Measurements from ENCODE around the gene PCGF1. TPM values are rescaled to one million over a fixed set of nuclear protein-coding genes. Genes with fewer than 3 reads are reported as not detected.

Gene PCGF1
- total and polyA plus RNA-seq, 2 of the 13 experiments (the other 11 are each of a cell fraction or from before 2014, with no cell fraction given) = 20.4 to 22.6 TPM

DNA sequence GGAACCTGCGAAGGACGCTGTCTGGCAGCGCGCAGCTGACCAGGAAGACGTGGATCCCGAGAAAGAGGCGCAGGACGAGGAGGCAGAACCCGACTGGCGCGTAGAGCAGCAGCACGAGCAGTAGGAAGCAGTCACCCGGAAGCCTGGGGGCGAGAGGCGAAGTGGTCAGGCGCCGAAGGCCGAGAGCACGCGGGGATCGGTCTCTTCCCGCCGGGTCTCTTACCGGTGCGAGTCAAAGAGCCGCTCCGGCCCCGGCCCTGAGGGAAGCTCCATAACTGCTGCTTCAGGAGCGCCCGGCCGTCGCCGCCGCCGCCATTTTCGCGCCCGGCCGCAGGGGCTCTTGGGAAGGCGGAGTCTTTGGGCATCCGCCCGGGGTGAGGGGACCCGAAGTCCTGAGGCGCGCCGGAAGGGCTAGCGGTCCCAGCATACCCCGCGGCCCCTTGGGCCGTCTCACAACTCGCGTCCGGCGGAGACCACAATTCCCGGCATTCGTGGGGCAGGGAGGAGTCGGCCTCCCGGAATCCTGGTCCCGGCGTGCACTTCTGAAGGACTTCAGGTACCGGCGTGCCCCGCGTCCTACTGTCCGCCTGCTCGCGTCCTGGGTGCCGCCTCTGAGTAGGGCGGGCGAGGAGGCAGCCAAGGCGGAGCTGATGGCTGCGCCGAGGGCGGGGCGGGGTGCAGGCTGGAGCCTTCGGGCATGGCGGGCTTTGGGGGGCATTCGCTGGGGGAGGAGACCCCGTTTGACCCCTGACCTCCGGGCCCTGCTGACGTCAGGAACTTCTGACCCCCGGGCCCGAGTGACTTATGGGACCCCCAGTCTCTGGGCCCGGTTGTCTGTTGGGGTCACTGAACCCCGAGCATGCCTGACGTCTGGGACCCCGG is 22.1 kb upstream of the PCGF1 start, which contains the start of the genes AUP1 and HTRA2 (continued):
- TF ChIP-seq SOX6 (IDR thresholded peaks at IDR 0.05) (no peak), SOX6 (CRISPR knock-in tag; IDR thresholded peaks at IDR 0.05) (peak; percentile 82), YEATS2 (CRISPR knock-in tag; IDR thresholded peaks at IDR 0.05; ENCODE audit: borderline replicate concordance) (peak; percentile 92), ZNF674 (CRISPR knock-in tag; IDR thresholded peaks at IDR 0.05; ENCODE audit: low read depth) (no peak), ARNT (IDR thresholded peaks at IDR 0.05) (no peak), ZNF329 (CRISPR knock-in tag; IDR thresholded peaks at IDR 0.05; ENCODE audit: low read depth) (peak; percentile 69; the same call in 1 of the 2 replicates), FOXK2 (IDR thresholded peaks at IDR 0.05) (no peak), PHB2 (IDR thresholded peaks at IDR 0.05; ENCODE audit: partially characterized antibody) (no peak), ZNF17 (CRISPR knock-in tag; IDR thresholded peaks at IDR 0.05) (no peak; the same call in 1 of the 2 replicates), ZNF207 (IDR thresholded peaks at IDR 0.05; ENCODE audit: borderline replicate concordance) (no peak), ISX (CRISPR knock-in tag; conservative IDR thresholded peaks at IDR 0.05) (no peak), ZNF678 (CRISPR knock-in tag; IDR thresholded peaks at IDR 0.05) (peak; percentile 96; the same call in 1 of the 2 replicates), XRCC5 (optimal IDR thresholded peaks at IDR 0.05; ENCODE audit: low read length) (peak; percentile 84), TCF7L2 (IDR thresholded peaks at IDR 0.05; ENCODE audit: low read depth, low read length) (no peak), ZSCAN21 (CRISPR knock-in tag; IDR thresholded peaks at IDR 0.05; ENCODE audit: borderline replicate concordance) (peak; percentile 58), HNRNPH1 (optimal IDR thresholded peaks at IDR 0.05; ENCODE audit: low read depth, low read length) (no peak), IKZF4 (CRISPR knock-in tag; IDR thresholded peaks at IDR 0.05; ENCODE audit: borderline replicate concordance, low read depth, not compliant biosample characterization) (peak; percentile 64), ZBTB42 (CRISPR knock-in tag; IDR thresholded peaks at IDR 0.05) (peak; percentile 84; the same call in 1 of the 2 replicates), ZNF720 (CRISPR knock-in tag; IDR thresholded peaks at IDR 0.05) (no peak), ZBTB7A (CRISPR knock-in tag; IDR thresholded peaks at IDR 0.05) (no peak; the same call in 1 of the 2 replicates), ZMYM3 (CRISPR knock-in tag; IDR thresholded peaks at IDR 0.05) (no peak), ZNF543 (CRISPR knock-in tag; IDR thresholded peaks at IDR 0.05) (peak; percentile 99), ZSCAN30 (CRISPR knock-in tag; IDR thresholded peaks at IDR 0.05) (no peak), ZNF670 (CRISPR knock-in tag; IDR thresholded peaks at IDR 0.05; ENCODE audit: borderline replicate concordance) (no peak), MXD4 (CRISPR knock-in tag; IDR thresholded peaks at IDR 0.05) (peak; percentile 53; the same call in 1 of the 2 replicates)
- TF ChIP-seq, protein P1, sequence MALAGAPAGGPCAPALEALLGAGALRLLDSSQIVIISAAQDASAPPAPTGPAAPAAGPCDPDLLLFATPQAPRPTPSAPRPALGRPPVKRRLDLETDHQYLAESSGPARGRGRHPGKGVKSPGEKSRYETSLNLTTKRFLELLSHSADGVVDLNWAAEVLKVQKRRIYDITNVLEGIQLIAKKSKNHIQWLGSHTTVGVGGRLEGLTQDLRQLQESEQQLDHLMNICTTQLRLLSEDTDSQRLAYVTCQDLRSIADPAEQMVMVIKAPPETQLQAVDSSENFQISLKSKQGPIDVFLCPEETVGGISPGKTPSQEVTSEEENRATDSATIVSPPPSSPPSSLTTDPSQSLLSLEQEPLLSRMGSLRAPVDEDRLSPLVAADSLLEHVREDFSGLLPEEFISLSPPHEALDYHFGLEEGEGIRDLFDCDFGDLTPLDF (CRISPR knock-in tag; IDR thresholded peaks at IDR 0.05) = peak; percentile 89
- TF ChIP-seq, protein P2, sequence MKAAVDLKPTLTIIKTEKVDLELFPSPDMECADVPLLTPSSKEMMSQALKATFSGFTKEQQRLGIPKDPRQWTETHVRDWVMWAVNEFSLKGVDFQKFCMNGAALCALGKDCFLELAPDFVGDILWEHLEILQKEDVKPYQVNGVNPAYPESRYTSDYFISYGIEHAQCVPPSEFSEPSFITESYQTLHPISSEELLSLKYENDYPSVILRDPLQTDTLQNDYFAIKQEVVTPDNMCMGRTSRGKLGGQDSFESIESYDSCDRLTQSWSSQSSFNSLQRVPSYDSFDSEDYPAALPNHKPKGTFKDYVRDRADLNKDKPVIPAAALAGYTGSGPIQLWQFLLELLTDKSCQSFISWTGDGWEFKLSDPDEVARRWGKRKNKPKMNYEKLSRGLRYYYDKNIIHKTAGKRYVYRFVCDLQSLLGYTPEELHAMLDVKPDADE (CRISPR knock-in tag; IDR thresholded peaks at IDR 0.05) = no peak
- TF ChIP-seq, protein P3, sequence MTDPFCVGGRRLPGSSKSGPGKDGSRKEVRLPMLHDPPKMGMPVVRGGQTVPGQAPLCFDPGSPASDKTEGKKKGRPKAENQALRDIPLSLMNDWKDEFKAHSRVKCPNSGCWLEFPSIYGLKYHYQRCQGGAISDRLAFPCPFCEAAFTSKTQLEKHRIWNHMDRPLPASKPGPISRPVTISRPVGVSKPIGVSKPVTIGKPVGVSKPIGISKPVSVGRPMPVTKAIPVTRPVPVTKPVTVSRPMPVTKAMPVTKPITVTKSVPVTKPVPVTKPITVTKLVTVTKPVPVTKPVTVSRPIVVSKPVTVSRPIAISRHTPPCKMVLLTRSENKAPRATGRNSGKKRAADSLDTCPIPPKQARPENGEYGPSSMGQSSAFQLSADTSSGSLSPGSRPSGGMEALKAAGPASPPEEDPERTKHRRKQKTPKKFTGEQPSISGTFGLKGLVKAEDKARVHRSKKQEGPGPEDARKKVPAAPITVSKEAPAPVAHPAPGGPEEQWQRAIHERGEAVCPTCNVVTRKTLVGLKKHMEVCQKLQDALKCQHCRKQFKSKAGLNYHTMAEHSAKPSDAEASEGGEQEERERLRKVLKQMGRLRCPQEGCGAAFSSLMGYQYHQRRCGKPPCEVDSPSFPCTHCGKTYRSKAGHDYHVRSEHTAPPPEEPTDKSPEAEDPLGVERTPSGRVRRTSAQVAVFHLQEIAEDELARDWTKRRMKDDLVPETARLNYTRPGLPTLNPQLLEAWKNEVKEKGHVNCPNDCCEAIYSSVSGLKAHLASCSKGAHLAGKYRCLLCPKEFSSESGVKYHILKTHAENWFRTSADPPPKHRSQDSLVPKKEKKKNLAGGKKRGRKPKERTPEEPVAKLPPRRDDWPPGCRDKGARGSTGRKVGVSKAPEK (CRISPR knock-in tag; IDR thresholded peaks at IDR 0.05; ENCODE audit: borderline replicate concordance) = no peak
